CD14-positive monocyte (primary cell): ENCODE results near the gene C4orf54. TPM values are rescaled to one million over a fixed set of nuclear protein-coding genes. Genes with fewer than 3 reads are reported as not detected.

Source experiments
- DNase-seq, 3 donors: peaks; one replicate each; pipeline ENCODE4 v3.0.0-alpha.2; 2011 to 2022
- H2AFZ ChIP-seq: 2 replicates; pipeline ENCODE4 v1.6.0; 2012; ENCODE audit warnings: mild to moderate bottlenecking, low read depth, low read length, inconsistent platforms; ENCODE audit not compliant: insufficient read depth, poor library complexity, severe bottlenecking
- H3K27ac ChIP-seq, 2 donors: 1 replicate in 1 of 2; 2 replicates in 1 of 2; pipeline ENCODE4 v1.5.1; 2012 to 2013; ENCODE audit warnings: low read length in 2 of 2, control low read depth in 1 of 2, inconsistent platforms in 1 of 2, low read depth in 1 of 2, mild to moderate bottlenecking in 1 of 2
- H3K27me3 ChIP-seq, 2 donors: one replicate each; pipeline versions ENCODE4 v1.6.0 to v1.6.1; 2011 to 2013; ENCODE audit warnings: low read length in 2 of 2; ENCODE audit not compliant: control insufficient read depth in 2 of 2, insufficient read depth in 2 of 2
- H3K36me3 ChIP-seq, 2 donors: replicated peaks in 1 of 2; 1 replicate in 1 of 2; 2 replicates in 1 of 2; pipeline versions ENCODE4 v1.5.1 to v1.6.1; 2012 to 2013; ENCODE audit warnings: low read length in 2 of 2, control low read depth in 1 of 2, inconsistent platforms in 1 of 2, mild to moderate bottlenecking in 1 of 2; ENCODE audit not compliant: insufficient read depth in 2 of 2, control insufficient read depth in 1 of 2
- H3K4me1 ChIP-seq, 2 donors: 1 replicate in 1 of 2; 2 replicates in 1 of 2; pipeline versions ENCODE4 v1.5.1 to v1.6.1; 2012 to 2013; ENCODE audit warnings: low read length in 2 of 2, control low read depth in 1 of 2, inconsistent platforms in 1 of 2, mild to moderate bottlenecking in 1 of 2, moderate library complexity in 1 of 2; ENCODE audit not compliant: insufficient read depth in 2 of 2, control insufficient read depth in 1 of 2
- H3K4me2 ChIP-seq: replicated peaks from 2 replicates; pipeline ENCODE3; 2012; ENCODE audit warnings: low read length, moderate library complexity, mild to moderate bottlenecking; ENCODE audit not compliant: poor library complexity, severe bottlenecking; ENCODE audit errors: extremely low read depth
- H3K4me3 ChIP-seq, 3 experiments: fragments of 200-600 bp in 1 of 3; sonication (generic) in 1 of 3; replicated peaks in 1 of 3; 1 replicate in 2 of 3; 2 replicates in 1 of 3; pipeline ENCODE4 v1.5.1; 2011 to 2013; ENCODE audit warnings: low read length in 3 of 3, mild to moderate bottlenecking in 3 of 3, control low read depth in 2 of 3, low read depth in 2 of 3, inconsistent platforms in 1 of 3, moderate library complexity in 1 of 3
- H3K79me2 ChIP-seq: 2 replicates; pipeline ENCODE4 v1.6.0; 2012; ENCODE audit warnings: mild to moderate bottlenecking, control low read depth, inconsistent platforms, low read length, moderate library complexity; ENCODE audit not compliant: insufficient read depth
- H3K9ac ChIP-seq: 2 replicates; pipeline ENCODE4 v1.6.0; 2017; ENCODE audit warnings: low read length, mild to moderate bottlenecking; ENCODE audit not compliant: insufficient read depth, poor library complexity, severe bottlenecking
- H3K9me3 ChIP-seq, 2 donors: replicated peaks in 1 of 2; 1 replicate in 1 of 2; 2 replicates in 1 of 2; pipeline versions ENCODE4 v1.5.1 to v1.6.1; 2012 to 2013; ENCODE audit warnings: low read length in 2 of 2, control low read depth in 1 of 2; ENCODE audit not compliant: control insufficient read depth in 1 of 2, insufficient read depth in 1 of 2
- H4K20me1 ChIP-seq: 2 replicates; pipeline ENCODE4 v1.6.0; 2012; ENCODE audit warnings: mild to moderate bottlenecking, low read length, control low read depth, moderate library complexity; ENCODE audit not compliant: insufficient read depth
- H3K27ac Mint-ChIP-seq, 7 donors: one replicate each; pipeline ENCODE4 v1.8.0; 2020; ENCODE audit warnings: mild to moderate bottlenecking in 7 of 7, mixed read lengths in 7 of 7, moderate library complexity in 6 of 7, inconsistent platforms in 2 of 7
- H3K27me3 Mint-ChIP-seq, 3 donors: one replicate each; pipeline ENCODE4 v1.8.0; 2021 to 2022; ENCODE audit warnings: low read depth in 3 of 3, mild to moderate bottlenecking in 3 of 3, mixed read lengths in 3 of 3, moderate library complexity in 3 of 3, inconsistent platforms in 1 of 3
- H3K36me3 Mint-ChIP-seq, 2 donors: one replicate each; pipeline ENCODE4 v1.8.0; 2020; ENCODE audit warnings: mixed read lengths in 2 of 2, inconsistent platforms in 1 of 2, mild to moderate bottlenecking in 1 of 2
- H3K4me1 Mint-ChIP-seq: one replicate; pipeline ENCODE4 v1.8.0; 2020; ENCODE audit warnings: mild to moderate bottlenecking, mixed read lengths
- H3K4me3 Mint-ChIP-seq, 2 donors: one replicate each; pipeline ENCODE4 v1.8.0; 2020; ENCODE audit warnings: mild to moderate bottlenecking in 2 of 2, mixed read lengths in 2 of 2, moderate library complexity in 1 of 2
- H3K9me3 Mint-ChIP-seq, 7 donors: one replicate each; pipeline ENCODE4 v1.8.0; 2020 to 2022; ENCODE audit warnings: mixed read lengths in 7 of 7, mild to moderate bottlenecking in 6 of 7, moderate library complexity in 6 of 7, inconsistent platforms in 2 of 7
- CTCF ChIP-seq: fragments of 200-600 bp; IDR thresholded peaks from one replicate; pipeline ENCODE4 v1.8.0; 2022; ENCODE audit warnings: antibody characterized with exemption, mild to moderate bottlenecking
- WGBS: methylation state at CpG from one replicate; pipeline ENCODE4 v1.1.5; 2013; ENCODE audit warnings: missing lambda C conversion rate; ENCODE audit not compliant: insufficient coverage; 5-methylcytosine and 5-hydroxymethylcytosine counted together
- intact Hi-C, 2 donors: fragments of 100-400 bp; cut with micrococcal nuclease; formaldehyde crosslinking; loops; one replicate each; pipeline versions ENCODE4 v1.15.0 to v1.15.1; 2023
- polyA plus RNA-seq, 3 donors: library from polyadenylated mRNA; depleted of rRNA in 1 of 3; unstranded in 2 of 3; stranded (reverse) in 1 of 3; fragments of 300-500 nt in 2 of 3; fragments of >200 nt in 1 of 3; fragmentation: Illumina TruSeq in 2 of 3; gene quantifications; 1 replicate in 2 of 3; 2 replicates in 1 of 3; pipeline ENCODE4 v1.2.3, GENCODE V29; 2012 to 2021

The C4orf54 gene
- polyA plus RNA-seq, 3 donors = not detected

GRCh38 chr4:99629962-99630554 is 27.6 kb downstream of the C4orf54 start:
- H3K4me1 Mint-ChIP-seq = no peaks in the 10 kb centered on the region
- H3K79me2 ChIP-seq = no peaks in the 10 kb centered on the region
- H3K36me3 Mint-ChIP-seq = no peaks in the 10 kb centered on the region
- no peaks in the 10 kb centered on the region for H3K9me3 Mint-ChIP-seq
- H3K27ac ChIP-seq = no peak overlapping the region
- H3K36me3 ChIP-seq = no peaks in the 10 kb centered on the region
- intact Hi-C loops = no loop called here
- no peak overlapping the region for H3K4me3 Mint-ChIP-seq
- H3K27me3 ChIP-seq = no peaks in the 10 kb centered on the region
- H3K4me3 ChIP-seq = no peak overlapping the region
- H4K20me1 ChIP-seq = no peaks in the 10 kb centered on the region
- H3K9ac ChIP-seq = no peak overlapping the region
- H2AFZ ChIP-seq = no peak overlapping the region
- no peak overlapping the region for H3K27ac Mint-ChIP-seq
- H3K9me3 ChIP-seq = no peaks in the 10 kb centered on the region
- no peak overlapping the region for H3K4me2 ChIP-seq
- no peak for TF ChIP-seq CTCF
- H3K4me1 ChIP-seq = no peaks in the 10 kb centered on the region
- H3K27me3 Mint-ChIP-seq = no peaks in the 10 kb centered on the region
- DNase-seq = no peak

- Histone ChIP-seq H3K9me3 (no peaks in the 10 kb centered on the region), H3K36me3 (no peaks in the 10 kb centered on the region), H3K4me2 (no peak overlapping the region), H3K4me3 (no peak overlapping the region), H3K4me1 (no peaks in the 10 kb centered on the region), H3K27ac (no peak overlapping the region), H4K20me1 (no peaks in the 10 kb centered on the region), H2AFZ (no peak overlapping the region), H3K27me3 (no peaks in the 10 kb centered on the region), H3K79me2 (no peaks in the 10 kb centered on the region), H3K9ac (no peak overlapping the region)
- H3K27me3 Mint-ChIP-seq = no peaks in the 10 kb centered on the region
- no CpG with 5 or more reads among the region's 1 CpG for WGBS
- TF ChIP-seq CTCF = no peak
- no peak overlapping the region for H3K4me3 Mint-ChIP-seq
- intact Hi-C loops = no loop called here
- H3K9me3 Mint-ChIP-seq = peaks cover 0 to 3% (median 0%) of the 10 kb centered on the region in 7 donors
- H3K27ac Mint-ChIP-seq = no peak overlapping the region
- no peak for DNase-seq
- no peaks in the 10 kb centered on the region for H3K4me1 Mint-ChIP-seq
- no peaks in the 10 kb centered on the region for H3K36me3 Mint-ChIP-seq
Measured at GRCh38 chr4:99628040-99628439, 29.6 kb downstream of the C4orf54 start.
